ENCODE measurements around the gene CERCAM.

- TF ChIP-seq CTCF (IDR thresholded peaks at IDR 0.05; ENCODE audit: insufficient read depth, low read length) (no peak), POLR2AphosphoS5 (IDR thresholded peaks at IDR 0.05; ENCODE audit: low read depth) (no peak), GABPA (IDR thresholded peaks at IDR 0.05; ENCODE audit: low read depth) (no peak)
Measured at GRCh38 chr9:128375865-128376264, 44.8 kb upstream of the CERCAM start.

All from HL-60 (cell line).